ENCODE data around the gene HGD.
A peak's percentile ranks its signal among the peaks of the same experiment; 100 is the strongest.
"Not testable (repeated sequence)": the region's sequence is repeated elsewhere in the genome, so short reads cannot be mapped to it uniquely, and the experiment has no call there.

The HGD gene

DNA sequence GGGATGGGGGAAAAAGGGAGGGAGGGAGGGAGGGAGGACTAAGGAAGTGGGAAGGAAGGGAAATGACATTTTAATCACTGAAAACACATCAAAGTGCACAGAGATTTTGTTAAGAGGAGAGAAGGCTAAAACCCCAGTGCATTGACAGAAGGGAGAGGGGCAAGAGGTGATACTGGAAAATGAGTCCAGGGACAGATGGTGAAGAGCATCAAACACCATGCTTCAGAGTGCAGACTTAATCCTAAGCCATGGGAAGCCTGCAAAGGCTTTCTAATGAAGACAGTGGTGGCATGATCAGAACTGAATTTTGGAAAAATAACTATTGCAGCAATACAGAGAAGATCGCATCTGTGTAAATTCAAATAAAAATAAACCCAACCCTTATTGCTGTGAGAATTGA is 41.8 kb downstream of the HGD start:
- DNase-seq (ENCODE audit: low read depth in 1 of 2, low spot score in 1 of 2), result no peak

DNA sequence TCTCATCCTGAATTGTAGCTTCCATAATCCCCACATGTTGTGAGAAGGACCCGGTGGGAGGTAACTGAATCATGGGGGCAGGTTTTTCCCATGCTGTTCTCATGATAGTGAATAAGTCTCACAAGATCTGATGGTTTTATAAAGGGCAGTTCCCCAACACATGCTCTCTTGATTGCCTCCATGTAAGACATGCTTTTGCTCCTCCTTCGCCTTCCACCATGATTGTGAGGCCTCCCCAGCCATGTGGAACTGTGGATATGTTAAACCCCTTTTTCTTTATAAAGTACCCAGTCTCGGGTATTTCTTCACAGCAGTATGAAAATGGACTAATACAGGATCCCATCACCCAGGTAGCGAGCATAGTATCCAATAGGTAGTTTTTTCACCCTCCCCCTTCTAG is 43.2 kb downstream of the HGD start:
- not testable (repeated sequence) for DNase-seq (ENCODE audit: low read depth in 1 of 2, low spot score in 1 of 2)

DNA sequence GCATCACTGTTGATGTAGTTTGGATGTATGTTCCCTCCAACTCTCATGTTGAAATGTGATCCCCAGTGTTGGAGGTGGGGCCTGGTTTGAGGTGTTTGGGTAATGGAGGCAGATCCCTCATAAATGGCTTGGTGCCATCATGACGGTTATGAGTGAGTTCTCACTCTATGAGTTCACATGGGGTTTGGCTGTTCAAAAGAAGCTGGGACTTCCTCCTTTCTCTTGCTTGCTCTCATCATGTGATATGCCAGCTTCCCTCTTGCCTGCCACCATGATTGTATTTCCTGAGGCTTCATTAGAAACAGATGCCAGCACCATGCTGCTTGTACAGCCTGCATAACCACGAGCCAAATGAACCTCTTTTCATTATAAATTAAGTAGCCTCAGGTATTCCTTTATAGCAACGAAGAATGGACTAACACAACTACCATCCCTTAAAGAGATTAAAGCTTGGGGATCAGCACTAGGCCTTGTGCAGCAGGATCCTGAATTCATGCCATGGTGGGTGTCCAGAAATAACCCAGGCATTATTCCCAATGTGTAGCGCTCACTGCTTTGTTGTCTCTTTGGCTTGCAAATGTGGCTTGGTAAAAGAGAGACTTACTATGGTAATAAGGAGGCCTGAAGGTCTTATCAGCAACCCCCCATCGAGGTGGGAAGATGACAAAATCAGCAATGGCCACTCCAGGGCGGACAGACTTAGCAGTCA is 44.0 kb downstream of the HGD start:
- DNase-seq (ENCODE audit: low read depth in 1 of 2, low spot score in 1 of 2), result no peak

DNA sequence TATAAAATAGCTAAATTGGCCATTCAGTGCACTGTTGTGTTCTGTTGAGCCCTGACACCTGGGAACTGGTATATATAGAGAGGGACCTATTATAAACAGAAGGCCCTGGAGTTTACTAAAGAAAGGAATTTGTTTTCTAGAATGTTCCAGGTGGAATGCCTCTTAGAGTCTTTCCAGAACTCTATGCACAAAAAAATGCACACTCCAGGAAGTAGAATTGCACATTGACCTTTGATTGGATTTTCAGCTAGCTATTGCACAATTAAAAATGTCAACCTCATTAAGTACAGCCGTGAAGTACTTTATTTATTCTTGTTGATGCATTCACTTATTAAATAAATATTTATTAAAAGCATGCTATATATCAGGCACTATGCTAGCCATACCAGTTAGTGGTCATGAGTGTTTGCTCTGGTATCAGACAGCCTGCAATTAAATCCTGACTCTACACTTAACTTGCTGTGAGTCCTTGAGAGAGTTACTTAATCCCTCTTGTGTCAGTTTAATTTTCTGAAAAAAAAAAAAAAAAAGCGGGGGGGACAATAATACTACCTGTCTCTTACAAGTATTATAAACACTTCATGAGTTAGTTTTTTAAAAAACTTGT is 45.1 kb downstream of the HGD start:
- DNase-seq (ENCODE audit: low read depth in 1 of 2, low spot score in 1 of 2), result no peak

DNA sequence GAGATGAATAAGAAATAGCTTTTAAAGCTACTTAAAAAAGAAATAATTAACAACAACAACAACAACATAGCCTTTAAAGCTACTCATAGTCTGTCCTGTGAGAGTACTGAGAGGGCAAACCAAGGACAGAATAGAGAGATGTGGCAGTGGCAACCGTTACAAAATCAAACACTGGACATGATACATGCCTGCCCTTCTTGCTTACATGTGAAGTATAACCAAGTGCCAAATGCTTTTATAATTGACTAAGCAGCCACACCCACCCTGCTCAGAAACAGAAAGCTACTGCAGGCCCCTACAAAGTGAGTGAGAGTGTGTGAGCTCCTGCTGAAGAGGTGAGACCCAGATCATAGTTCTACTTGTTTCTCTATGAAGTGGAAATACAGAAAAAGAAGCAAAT is 47.5 kb downstream of the HGD start:
- DNase-seq (ENCODE audit: low read depth in 1 of 2, low spot score in 1 of 2), result no peak

DNA sequence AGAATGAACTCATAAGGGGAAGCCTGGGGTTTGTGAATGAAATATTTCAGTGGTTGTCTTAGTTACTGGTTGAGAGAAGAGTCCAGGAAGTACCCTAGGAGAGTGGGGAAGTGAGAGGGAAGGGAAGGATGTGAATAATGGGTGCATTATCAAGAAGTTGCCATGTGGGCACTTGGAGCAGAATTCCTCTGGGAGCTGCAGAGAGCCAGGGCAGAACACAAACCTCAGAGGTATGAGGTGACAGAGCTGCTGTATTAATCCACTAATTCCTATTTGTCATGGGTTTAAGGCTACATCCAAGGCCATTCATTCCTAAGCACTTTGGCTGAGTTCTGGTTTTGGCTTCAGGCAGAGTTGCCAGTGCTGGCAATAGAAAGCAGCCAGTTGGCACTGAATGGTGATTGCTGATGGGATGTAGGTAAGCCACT is 56.9 kb downstream of the HGD start:
- DNase-seq (ENCODE audit: low read depth in 1 of 2, low spot score in 1 of 2), result no peak

DNA sequence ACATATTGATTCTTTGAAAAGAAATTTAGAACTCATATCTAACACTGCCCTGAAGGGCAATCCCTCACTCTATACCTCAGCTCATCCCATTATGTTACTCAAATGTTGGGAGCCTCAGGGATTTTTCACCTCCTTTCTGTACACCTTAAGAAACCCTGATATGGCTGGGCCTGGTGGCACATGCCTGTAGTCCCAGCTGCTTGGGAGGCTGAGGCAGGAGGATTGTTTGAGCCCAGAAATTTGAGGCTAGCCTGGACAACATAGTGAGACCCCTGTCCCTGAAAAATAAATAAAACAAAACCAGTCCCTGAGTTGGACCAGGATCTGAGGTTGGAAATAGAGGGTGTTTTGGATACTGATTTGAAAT is 58.3 kb downstream of the HGD start:
- no peak for DNase-seq (ENCODE audit: low read depth in 1 of 2, low spot score in 1 of 2)

DNA sequence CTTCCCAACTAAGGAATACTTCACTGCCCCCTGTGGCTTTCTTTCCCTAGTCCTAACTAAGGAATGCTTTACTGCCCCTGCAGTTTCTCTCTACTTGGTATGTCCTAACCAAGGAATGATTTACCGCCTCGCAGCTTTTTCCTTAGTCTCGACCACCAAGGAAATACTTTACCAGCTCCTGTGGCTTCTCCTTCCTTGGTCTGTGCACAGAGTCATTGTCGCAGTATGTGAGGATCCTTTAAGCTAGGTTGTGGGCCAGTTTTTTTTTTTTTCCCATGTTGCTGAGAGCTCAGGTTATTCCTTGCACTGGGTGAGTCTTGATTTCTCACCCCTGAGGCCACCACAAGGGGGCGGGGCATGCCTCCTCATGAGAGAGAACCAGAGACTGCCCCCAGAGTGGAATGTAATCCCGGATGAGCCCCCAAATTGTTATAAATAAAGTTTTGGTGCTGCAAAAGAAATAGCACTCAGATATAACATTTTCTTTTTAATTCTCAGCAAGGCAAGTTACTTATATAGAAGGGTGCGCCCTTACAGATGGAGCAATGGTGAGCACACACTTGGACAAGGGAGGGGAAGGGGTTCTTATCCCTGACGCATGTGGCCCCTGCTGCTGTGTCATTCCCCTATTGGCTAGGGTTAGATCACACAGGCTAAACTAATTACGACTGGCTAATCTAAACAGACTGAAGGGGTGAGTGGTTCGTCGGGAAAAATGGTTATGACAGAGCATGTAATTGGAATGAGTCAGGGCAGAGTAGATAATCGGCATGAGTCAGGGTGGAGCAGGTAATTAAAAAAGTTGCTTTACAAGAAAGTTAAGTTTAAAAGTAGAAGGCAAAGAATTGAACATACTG is 58.9 kb downstream of the HGD start:
- no peak for DNase-seq (ENCODE audit: low read depth in 1 of 2, low spot score in 1 of 2)

DNA sequence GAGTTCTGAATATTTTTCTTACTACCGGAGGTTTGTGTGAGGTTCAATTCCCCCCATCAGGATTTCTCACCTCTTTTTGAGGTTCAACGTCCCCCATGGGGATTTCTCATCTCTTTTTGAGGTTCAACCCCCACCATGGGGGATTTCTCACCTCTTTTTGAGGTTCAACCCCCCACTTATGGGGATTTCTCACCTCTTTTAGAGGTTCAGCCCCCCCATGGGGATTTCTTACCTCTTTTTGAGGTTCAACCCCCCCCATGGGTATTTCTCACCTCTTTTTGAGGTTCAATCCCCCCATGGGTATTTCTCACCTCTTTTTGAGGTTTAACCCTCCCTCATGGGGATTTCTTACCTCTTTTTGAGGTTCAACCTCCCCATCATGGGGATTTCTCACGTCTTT is 59.6 kb downstream of the HGD start:
- no peak for DNase-seq (ENCODE audit: low read depth in 1 of 2, low spot score in 1 of 2)

DNA sequence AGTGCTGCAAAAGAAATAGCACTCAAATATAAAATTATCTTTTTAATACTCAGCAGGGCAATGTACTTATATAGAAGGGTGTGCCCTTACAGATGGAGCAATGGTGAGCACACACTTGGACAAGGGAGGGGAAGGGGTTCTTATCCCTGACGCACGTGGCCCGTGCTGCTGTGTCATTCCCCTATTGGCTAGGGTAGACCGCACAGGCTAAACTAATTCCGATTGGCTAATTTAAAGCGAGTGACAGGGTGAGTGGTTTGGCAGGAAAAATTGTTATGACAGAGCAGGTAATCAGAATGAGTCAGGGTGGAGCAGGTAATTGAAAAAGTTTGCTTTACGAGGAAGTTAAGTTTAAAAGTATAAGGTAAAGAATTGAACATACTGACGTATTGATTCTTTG is 65.3 kb downstream of the HGD start:
- not testable (repeated sequence) for DNase-seq (ENCODE audit: low read depth in 1 of 2, low spot score in 1 of 2)

DNA sequence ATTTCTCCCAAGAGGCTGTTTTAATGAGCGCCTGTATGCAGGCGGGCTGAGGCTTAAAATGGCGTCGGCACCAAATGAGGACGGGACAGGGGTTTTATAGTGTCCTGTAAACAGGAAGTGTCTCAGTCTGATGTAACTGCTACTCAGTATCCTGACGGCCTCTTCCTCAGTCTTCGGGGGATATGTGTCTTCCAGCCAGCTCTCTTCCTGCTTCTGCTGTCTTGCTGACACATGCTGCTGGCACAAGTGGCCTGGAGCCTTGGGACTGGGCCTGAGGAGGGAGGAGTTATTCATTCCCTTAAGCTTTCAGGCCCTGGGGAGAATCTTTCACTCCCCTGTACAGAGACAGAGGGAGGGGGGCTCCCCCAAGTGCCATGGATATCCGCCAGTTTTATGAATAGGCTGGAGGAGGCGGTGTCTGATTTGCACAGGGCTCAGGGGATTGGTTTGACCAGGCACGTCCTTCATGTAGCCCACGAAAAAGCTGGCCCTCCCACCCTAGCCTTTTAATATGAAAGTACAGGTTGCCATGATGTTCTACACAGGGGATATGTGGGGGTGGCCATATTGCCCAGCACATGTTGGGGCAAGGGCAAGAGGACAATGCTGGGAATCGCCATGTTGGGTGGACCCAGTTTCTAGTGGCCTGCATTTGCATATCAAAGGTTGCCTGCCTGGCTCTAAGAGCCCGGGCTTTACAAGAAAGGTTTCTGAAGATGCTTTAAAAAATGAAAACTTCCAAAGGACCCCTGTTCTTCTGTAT is 66.0 kb downstream of the HGD start:
- no peak for DNase-seq (ENCODE audit: low read depth in 1 of 2, low spot score in 1 of 2)

DNA sequence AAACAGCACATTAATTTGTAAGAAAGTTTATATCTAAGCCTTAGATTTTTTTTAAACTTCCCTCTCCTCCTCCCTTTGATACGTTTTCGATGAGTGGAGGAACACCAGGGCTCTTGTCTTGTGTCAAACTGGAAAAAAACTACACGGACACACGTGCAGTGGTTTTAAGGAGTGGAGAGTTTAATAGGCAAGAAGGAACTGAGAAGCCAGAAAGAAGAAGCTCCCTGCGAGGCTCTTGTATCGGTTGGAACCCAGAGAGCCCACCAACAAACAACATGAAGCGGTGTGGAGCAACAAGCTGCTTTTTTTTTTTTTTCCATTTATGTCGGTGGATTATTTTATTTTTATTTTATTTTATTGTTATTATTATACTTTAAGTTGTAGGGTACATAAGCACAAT is 67.3 kb downstream of the HGD start:
- DNase-seq (ENCODE audit: low read depth in 1 of 2, low spot score in 1 of 2), result no peak

DNA sequence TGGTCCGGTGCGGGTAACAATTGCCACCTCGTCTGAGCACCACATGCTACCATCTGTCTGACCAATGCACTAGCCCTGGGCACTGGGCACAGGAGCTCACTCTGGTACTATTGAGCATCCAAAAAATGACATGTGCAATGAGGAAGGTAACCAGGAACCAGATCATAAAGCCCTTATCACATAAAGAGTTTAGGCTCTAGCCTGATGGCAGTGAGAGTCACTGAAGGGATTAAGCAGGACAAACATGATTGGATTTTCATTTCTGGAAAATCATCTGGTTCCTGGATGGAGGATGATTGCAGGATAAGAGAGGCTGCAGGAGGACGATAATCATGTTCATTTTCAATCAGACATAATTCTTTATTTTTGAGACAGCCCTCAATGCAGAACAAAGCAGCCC is 73.5 kb downstream of the HGD start:
- DNase-seq (ENCODE audit: low read depth in 1 of 2, low spot score in 1 of 2), result no peak

DNA sequence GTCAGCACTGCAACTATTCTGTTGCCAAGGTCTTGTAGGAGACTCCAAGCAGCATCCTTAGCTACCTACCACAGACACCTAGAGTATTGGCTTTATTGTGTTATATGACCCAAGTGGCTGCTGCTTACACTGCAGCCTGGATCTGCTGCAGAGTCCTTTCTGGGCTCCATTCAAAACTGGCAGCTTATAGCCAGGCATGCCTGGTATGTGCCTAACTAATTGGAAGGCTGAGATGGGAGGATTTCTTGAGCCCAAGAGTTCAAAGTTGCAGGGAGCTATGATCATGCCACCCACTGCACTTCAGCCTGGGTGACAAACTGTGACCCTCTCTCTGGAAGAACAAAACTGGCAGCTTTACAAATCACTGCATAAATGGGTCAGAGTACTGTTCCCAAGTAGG is 77.3 kb downstream of the HGD start:
- no peak for DNase-seq (ENCODE audit: low read depth in 1 of 2, low spot score in 1 of 2)

DNA sequence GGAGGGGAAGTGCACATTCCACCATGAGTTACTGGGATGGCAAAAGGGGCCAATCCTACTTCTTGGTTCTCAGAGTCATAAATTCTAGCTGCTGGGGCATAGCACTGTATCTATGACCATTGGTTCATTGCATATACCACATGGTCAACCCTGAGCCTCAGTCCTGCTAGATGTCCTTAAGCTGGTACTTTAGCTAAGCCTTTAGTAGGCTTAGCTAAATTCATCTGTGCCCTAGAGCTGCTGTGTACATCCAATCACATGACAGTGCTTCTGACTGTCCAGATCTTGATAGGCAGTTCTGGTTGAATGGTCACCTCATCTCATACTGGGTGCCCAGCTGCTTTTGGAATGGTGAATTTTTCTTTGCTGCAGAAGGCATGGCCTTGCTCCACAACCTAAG is 77.7 kb downstream of the HGD start:
- no peak for DNase-seq (ENCODE audit: low read depth in 1 of 2, low spot score in 1 of 2)

DNA sequence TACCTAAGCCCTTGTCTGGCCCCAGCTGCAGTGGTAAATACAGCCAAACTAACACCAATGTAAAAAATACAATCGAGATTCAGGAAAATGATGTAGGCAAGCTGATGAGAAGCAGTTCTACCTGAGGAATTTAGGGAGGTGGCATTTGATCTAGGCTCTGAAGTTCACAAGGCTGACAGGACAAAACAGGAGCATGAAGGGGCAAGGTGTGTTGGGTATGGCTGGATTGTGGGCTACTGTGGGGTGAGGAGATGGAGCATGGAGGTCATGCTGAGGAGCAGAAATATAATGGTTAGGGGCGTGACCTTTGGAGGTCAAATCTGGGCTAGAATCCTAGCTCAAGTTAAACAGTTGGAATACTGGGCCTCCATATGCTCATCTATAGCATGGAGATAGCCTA is 79.4 kb downstream of the HGD start:
- DNase-seq (ENCODE audit: low read depth in 1 of 2, low spot score in 1 of 2), result no peak

DNA sequence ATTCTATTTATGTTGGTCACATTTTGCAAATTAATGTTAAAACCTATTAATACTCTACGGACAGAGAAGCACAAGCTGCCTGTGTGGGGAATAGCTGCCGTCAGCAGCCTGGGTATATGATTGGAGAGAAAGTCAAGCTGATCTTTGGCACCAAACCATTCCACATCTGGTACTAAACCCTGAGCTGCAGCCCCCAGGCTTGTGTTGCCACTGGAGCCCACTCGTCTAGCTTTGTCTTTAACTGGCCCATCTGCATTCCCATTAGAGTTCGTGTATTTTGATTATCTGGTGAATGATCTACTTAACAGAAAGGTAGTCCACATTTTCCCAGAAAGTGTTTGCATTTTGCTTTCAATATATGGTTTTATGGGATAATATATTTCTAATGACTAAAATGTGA is 80.5 kb downstream of the HGD start:
- DNase-seq (ENCODE audit: low read depth in 1 of 2, low spot score in 1 of 2), result no peak

DNA sequence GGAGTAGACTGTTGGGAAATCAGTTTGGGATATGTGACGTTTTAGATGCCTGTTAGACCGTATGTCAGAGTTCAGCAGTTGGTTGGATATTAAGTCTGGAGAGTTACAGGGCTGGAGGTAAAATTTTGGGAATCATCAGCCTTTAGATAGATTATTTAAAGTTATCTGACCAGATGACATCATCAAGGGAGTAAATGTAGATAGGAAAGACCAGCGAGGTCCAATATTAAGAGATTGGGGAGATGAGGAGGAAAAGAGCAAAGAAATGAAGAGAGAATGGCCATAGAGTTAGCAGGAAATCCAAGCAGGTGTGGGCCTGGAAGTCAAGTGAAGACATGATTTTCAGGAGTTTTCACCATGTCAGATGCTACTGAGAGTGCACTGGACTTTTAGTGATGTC is 82.8 kb downstream of the HGD start:
- no peak for DNase-seq (ENCODE audit: low read depth in 1 of 2, low spot score in 1 of 2)

DNA sequence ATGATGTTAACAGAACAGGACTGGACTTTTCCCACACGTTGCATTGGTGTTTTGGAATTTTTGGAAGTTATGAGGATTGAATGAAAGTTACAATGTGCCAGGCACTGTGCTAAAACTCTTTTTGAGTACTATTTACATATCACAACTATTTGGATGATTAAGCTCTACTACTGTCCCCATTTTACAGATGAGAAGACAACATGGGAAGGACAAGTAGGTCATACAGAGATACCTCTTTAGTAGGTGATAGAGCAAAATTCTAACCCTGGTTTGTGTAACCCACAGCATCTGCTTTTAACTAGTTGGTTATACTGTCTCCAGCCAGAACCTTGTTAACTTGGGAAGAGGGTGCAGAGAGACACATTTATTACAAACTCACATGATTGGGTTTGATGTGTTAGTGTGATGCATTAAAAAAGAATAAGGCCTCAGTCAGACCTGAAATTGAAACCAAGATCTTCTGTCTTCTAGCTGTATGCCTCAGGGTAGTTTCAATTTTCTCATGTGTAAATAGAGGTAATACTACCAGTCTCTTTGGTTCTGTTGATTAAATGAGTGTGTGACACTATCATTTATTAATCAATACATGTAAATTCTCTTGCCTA is 84.5 kb downstream of the HGD start:
- DNase-seq (ENCODE audit: low read depth in 1 of 2, low spot score in 1 of 2), result no peak

DNA sequence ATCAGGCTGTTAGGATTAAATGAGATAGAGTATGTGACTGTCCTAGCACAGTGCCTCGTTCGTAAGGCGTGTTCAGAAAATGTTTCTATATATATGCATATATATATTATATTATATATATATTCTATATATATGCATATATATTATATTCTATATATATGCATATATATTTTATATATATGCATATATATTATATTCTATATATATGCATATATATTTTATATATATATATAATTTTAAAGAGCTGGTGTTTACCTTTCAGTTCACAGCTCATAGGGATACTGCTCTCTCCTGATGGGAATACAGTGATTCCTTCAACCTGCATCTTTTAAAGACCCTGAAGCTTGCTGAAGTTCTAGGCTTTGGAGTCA is 85.2 kb downstream of the HGD start:
- DNase-seq (ENCODE audit: low read depth in 1 of 2, low spot score in 1 of 2), result no peak

DNA sequence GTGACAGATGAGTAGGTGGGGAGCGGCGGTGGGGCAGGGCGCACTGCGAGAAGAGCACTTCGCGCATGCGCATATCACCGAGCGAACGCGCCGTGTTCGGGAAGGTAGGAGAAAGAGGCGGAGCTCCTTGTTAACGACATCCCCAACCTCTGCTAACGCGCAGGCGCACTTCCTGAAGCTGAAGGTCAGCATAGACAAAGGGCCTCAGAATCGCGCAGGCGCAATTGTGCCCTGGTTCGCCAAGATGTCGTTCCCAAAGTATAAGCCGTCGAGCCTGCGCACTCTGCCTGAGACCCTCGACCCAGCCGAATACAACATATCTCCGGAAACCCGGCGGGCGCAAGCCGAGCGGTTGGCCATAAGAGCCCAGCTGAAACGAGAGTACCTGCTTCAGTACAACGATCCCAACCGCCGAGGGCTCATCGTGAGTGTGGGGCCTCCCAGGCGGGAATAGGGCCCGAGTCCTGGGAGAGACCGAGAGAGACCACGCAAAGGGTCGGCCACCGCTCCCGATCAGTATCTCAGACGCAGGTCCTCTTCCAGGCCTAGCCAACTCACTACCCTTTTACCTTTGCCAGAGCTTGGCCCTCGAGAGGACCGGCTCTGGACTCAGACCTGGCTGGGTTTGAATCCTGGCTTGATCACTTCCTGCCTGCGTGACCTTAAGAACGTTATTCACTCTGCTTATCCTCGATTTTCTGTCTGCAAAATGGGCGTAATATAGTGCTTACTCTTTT is 85.8 kb downstream of the HGD start, which contains the start of gene NDUFB4:
NDUFB4 (plus strand) TSS at position 221 of the 737 bp plus-strand sequence; CDS start at position 245, 24 bp downstream.
- peak; percentile 89 for DNase-seq (ENCODE audit: low read depth in 1 of 2, low spot score in 1 of 2)

Measured in stimulated activated CD4-positive, alpha-beta T cell treated with anti-CD3 and anti-CD28 coated beads, Interleukin-15, amount 100 ng/mL, for 1 hour (primary cell).